ENCODE results near the gene BAIAP3.
A peak's percentile ranks its signal among the peaks of the same experiment; 100 is the strongest.

Gene BAIAP3

GRCh38 chr16:1300664-1301476 is 32.6 kb upstream of the BAIAP3 start:
- DNase-seq (ENCODE audit: low read depth) = peak; percentile 64

- DNase-seq (ENCODE audit: low read depth) = no peak
Observed at GRCh38 chr16:1301562-1301961, 31.9 kb upstream of the BAIAP3 start.

GRCh38 chr16:1305823-1306222 is 27.6 kb upstream of the BAIAP3 start:
- DNase-seq (ENCODE audit: low read depth) = no peak

GRCh38 chr16:1306334-1306733 is 27.1 kb upstream of the BAIAP3 start:
- DNase-seq (ENCODE audit: low read depth) = no peak

GRCh38 chr16:1308036-1308976 is 25.1 kb upstream of the BAIAP3 start:
- DNase-seq (ENCODE audit: low read depth) = no peak

GRCh38 chr16:1308977-1309885 is 24.2 kb upstream of the BAIAP3 start, which contains the start of gene UBE2I:
Gene UBE2I (plus strand): TSS chr16:1309636. CDS start chr16:1314031, 4,395 bp downstream.
- peak; percentile 96 for DNase-seq (ENCODE audit: low read depth)

- peak; percentile 56 for DNase-seq (ENCODE audit: low read depth)
Observed at GRCh38 chr16:1309888-1310831, 23.3 kb upstream of the BAIAP3 start.

GRCh38 chr16:1310832-1311200 is 22.6 kb upstream of the BAIAP3 start:
- DNase-seq (ENCODE audit: low read depth) = no peak

- no peak for DNase-seq (ENCODE audit: low read depth)
Observed at GRCh38 chr16:1311212-1311737, 22.2 kb upstream of the BAIAP3 start.

GRCh38 chr16:1311738-1312466 is 21.5 kb upstream of the BAIAP3 start:
- DNase-seq (ENCODE audit: low read depth) = no peak

GRCh38 chr16:1312467-1312816 is 21.0 kb upstream of the BAIAP3 start:
- DNase-seq (ENCODE audit: low read depth) = no peak

GRCh38 chr16:1312903-1313302 is 20.5 kb upstream of the BAIAP3 start:
- no peak for DNase-seq (ENCODE audit: low read depth)

GRCh38 chr16:1313721-1314369 is 19.6 kb upstream of the BAIAP3 start:
- no peak for DNase-seq (ENCODE audit: low read depth)

- no peak for DNase-seq (ENCODE audit: low read depth)
Observed at GRCh38 chr16:1314399-1315068, 18.9 kb upstream of the BAIAP3 start.

GRCh38 chr16:1315081-1316032 is 18.1 kb upstream of the BAIAP3 start:
- DNase-seq (ENCODE audit: low read depth) = no peak

- no peak for DNase-seq (ENCODE audit: low read depth)
Observed at GRCh38 chr16:1316033-1316405, 17.4 kb upstream of the BAIAP3 start.

GRCh38 chr16:1317479-1318267 is 15.8 kb upstream of the BAIAP3 start:
- no peak for DNase-seq (ENCODE audit: low read depth)
